Aorta (tissue), 5 donors: ENCODE results near the gene UGT1A4. TPM values are rescaled to one million over a fixed set of nuclear protein-coding genes. Genes with fewer than 3 reads are reported as not detected.
"Not testable (repeated sequence)": the region's sequence is repeated elsewhere in the genome, so short reads cannot be mapped to it uniquely, and the experiment has no call there.

Experiments used
- ATAC-seq: fragments of 200-7000 bp; cut with Tn5 transposase; one replicate; pipeline ENCODE4 v1.9.1; 2022; ENCODE audit warnings: moderate library complexity; ENCODE audit not compliant: low FRiP score
- DNase-seq, 2 donors: peaks; one replicate each; pipeline ENCODE4 v3.0.0-alpha.2; 2020
- H3K27ac ChIP-seq, 2 donors: one replicate each; pipeline ENCODE4 v1.5.1; 2013; ENCODE audit warnings: low read length in 2 of 2, mild to moderate bottlenecking in 2 of 2, moderate library complexity in 2 of 2, control low read depth in 1 of 2, inconsistent platforms in 1 of 2, low read depth in 1 of 2
- H3K27me3 ChIP-seq, 2 donors: one replicate each; pipeline ENCODE4 v1.6.1; 2013; ENCODE audit warnings: control low read depth in 1 of 2, low read length in 1 of 2, mild to moderate bottlenecking in 1 of 2, moderate library complexity in 1 of 2; ENCODE audit not compliant: insufficient read depth in 2 of 2, control insufficient read depth in 1 of 2
- H3K36me3 ChIP-seq, 2 donors: one replicate each; pipeline ENCODE4 v1.6.1; 2013; ENCODE audit warnings: control low read depth in 1 of 2, low read length in 1 of 2, mild to moderate bottlenecking in 1 of 2; ENCODE audit not compliant: insufficient read depth in 2 of 2, control insufficient read depth in 1 of 2
- H3K4me1 ChIP-seq, 2 donors: one replicate each; pipeline ENCODE4 v1.6.1; 2013; ENCODE audit warnings: low read length in 2 of 2, control low read depth in 1 of 2, mild to moderate bottlenecking in 1 of 2, moderate library complexity in 1 of 2; ENCODE audit not compliant: insufficient read depth in 2 of 2, control insufficient read depth in 1 of 2
- H3K4me3 ChIP-seq, 2 donors: one replicate each; pipeline ENCODE4 v1.5.1; 2013; ENCODE audit warnings: low read length in 2 of 2, control low read depth in 1 of 2, mild to moderate bottlenecking in 1 of 2
- H3K9me3 ChIP-seq: one replicate; pipeline ENCODE4 v1.6.1; 2013; ENCODE audit warnings: mild to moderate bottlenecking, low read length; ENCODE audit not compliant: control insufficient read depth
- WGBS, 2 donors: extraction: QIAGEN DNeasy Blood & Tissue Kit; methylation state at CpG; one replicate each; pipeline ENCODE4 v1.1.7; 2013; 5-methylcytosine and 5-hydroxymethylcytosine counted together
- intact Hi-C, 2 donors: fragments of 100-400 bp; cut with DNase I; formaldehyde crosslinking; loops; one replicate each; pipeline versions ENCODE4 v1.14.2 to v1.15.0; 2022
- polyA plus RNA-seq, 2 donors: library from polyadenylated mRNA; stranded (reverse); fragments of 200-250 nt; gene quantifications; one replicate each; pipeline ENCODE4 v1.2.3, GENCODE V29; 2013
- total RNA-seq, 2 donors: library from RNA; stranded (reverse); fragmentation: NEBNext Ultra II Directional; extraction: Animal tissue kit (Norgen Biotek cat#: 25700); gene quantifications; one replicate each; pipeline ENCODE4 v1.2.1, GENCODE V29; 2021
- donor health status: healthy with polysubstance abuse.
- donor health status: Bipolar disorder and iron deficiency.
- donor health status: DM: no; HTN: no; CAD: no.
- donor health status: DM: no; HTN: no; CAD: no.
- donor health status: DM: yes; HTN: yes; CAD: no.

UGT1A4 gene
- total and polyA plus RNA-seq, 4 donors, result not detected

DNA sequence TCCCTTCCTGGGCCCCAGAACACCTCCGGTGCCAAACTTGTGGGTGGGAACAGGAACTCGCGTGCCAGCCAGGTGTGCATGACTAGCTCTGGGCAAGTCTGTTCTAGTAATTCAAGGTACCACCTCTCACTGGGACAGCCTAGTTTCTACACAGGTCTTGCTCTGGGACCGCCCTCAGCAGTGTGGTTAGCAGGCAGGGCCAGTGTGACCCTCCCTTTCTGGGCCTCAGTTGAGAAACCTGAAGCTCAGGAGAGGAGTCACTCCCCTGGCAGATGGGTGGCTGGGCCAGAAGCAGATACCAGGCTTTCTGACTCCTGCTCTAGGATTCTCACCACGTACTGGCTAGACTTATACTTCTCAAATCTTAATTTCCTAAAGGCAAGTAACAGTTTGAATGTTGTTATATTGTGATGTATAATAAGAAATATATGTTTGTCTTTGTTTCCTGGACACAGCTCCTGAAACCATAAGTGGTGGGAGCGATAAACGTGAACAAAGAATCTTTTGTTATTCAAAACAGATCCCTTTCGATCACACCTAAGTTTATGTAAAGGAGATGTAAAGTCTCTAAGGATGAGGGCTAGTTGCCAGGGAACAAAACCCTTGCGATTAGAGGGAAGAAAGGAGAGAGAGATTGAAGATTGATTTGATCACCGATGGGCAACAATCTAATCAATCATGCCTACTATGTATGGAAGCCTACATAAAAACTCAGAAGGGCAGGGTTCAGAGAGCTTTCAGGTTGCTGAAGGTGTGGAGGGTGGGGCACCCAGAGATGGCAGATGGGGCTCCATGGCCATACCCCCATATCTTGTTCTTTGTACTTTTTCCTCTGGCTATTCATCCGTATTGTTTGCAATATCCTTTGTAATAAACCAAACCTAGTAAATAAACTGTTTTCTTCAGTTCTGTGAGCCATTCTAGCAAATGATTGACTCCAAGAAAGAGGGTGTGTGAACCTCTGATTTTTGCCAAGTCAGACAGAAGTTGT, 26.8 kb upstream of the UGT1A4 start:
- Histone ChIP-seq H3K36me3 (no peaks in the 10 kb centered on the region), H3K9me3 (no peaks in the 10 kb centered on the region), H3K4me3 (no peak overlapping the region), H3K27me3 (no peaks in the 10 kb centered on the region), H3K27ac (no peak overlapping the region), H3K4me1 (no peaks in the 10 kb centered on the region)
- no peak for ATAC-seq
- intact Hi-C loops, result no loop called here
- DNase-seq, result no peak
- WGBS, 2 donors, result 86% methylated on average over 11 of the region's 11 CpGs

DNA sequence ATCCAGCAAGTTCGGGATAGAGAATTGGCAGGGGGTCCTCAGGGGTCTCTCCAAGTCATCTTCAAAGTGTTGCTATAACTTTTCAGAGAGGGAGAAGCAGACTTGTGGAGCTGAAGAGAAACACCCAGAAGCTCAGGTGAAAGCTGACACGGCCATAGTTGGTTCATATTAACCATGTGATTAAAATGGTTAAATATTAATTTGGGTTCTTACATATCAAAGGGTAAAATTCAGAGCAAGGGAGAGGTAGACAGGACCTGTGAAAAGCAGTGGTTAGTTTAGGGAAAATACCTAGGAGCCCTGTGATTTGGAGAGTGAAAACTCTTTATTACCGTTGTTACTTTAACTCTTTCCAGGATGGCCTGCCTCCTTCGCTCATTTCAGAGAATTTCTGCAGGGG, 25.9 kb upstream of the UGT1A4 start, which contains the start of gene UGT1A6:
UGT1A6 (plus strand) TSS at position 243 of the 400 bp plus-strand sequence; CDS start at position 358, 115 bp downstream.
- intact Hi-C loops, result no loop called here
- 89 to 92% methylated on average over 4 of the region's 4 CpGs for WGBS, 2 donors
- Histone ChIP-seq H3K4me1 (no peaks in the 10 kb centered on the region), H3K4me3 (no peak within 1 kb of the TSS), H3K36me3 (no peaks in the 10 kb centered on the region), H3K9me3 (no peaks in the 10 kb centered on the region), H3K27me3 (no peaks in the 10 kb centered on the region), H3K27ac (no peak within 1 kb of the TSS)
- ATAC-seq (no peak), DNase-seq (no peak)

DNA sequence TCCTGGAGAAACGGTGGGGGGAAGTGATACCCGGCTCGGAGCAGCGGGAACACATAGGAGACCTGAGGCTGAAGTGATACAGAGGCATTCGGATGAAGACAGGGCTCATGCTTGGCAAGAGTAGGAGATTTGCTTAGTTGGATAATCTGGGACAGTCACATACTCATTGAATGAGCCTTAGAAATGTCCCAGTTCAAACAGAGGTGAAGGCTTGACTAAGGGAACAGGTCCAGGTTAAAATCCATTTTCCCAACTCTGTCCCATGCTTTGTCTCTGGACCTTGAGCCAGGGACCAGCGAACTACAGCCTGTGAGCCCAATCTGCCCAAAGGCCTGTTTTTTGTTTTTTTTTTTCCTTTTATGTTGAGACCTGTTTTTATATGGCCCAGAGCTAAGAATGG, 24.6 kb upstream of the UGT1A4 start:
- intact Hi-C loops, result no loop called here
- Histone ChIP-seq H3K4me1 (no peaks in the 10 kb centered on the region), H3K27ac (no peak overlapping the region), H3K9me3 (no peaks in the 10 kb centered on the region), H3K27me3 (no peaks in the 10 kb centered on the region), H3K4me3 (no peak overlapping the region), H3K36me3 (no peaks in the 10 kb centered on the region)
- WGBS, 2 donors, result 70 to 78% methylated on average over 6 of the region's 6 CpGs
- DNase-seq (no peak), ATAC-seq (no peak)

DNA sequence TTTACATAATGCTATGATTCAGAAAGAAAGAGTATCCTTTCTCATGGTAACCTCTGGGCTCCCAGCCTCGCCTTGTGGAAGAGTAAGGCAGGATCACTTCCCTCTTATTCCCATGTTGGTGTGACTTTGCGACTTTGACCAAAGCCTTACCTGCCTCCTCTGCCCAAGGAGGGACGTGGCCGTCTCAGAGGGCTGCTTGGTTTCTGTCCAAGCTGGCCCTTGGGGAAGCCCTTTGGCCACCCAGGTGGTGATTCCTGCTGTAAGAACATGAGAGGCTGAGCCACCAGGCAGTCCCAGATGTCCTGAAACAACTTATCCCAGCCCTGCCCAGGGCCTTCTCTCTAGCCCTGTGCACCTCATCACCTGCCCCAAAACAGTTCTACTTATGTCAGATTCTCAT, 19.8 kb upstream of the UGT1A4 start:
- Histone ChIP-seq H3K4me3 (no peak overlapping the region), H3K27ac (no peak overlapping the region), H3K36me3 (no peaks in the 10 kb centered on the region), H3K4me1 (no peaks in the 10 kb centered on the region), H3K9me3 (peaks cover 1% of the 10 kb centered on the region), H3K27me3 (no peaks in the 10 kb centered on the region)
- 81% methylated on average over 4 of the region's 4 CpGs for WGBS, 2 donors
- ATAC-seq (no peak), DNase-seq (no peak)
- intact Hi-C loops, result no loop called here

DNA sequence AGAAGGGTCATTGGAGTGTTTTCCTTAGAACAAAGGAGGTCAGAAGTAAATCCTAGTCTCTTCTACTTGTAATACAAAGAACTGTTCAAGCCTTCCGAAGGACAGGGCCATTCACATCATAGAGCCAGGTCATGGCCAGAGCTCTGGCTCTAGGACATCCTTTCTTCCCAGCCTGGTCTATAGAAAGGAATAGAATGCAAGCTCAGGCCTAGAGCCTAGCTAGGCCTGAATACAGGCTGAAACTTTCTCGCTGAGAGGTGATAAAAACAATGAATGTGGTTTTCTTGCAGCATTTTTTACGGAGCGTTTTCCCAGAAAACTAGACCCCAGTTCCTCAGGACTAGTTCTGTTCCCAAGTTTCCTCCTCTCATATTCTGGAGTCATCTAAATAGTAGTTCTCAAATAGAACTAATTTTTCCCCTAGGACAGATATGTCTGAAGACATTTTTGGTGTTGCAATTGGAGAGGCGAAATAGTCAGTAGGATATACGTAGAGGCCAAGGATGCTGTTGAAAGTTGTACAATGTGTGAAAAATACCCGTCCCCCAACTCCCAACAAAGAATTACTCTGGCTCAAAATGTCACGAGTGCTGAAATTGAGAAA, 19.0 kb upstream of the UGT1A4 start:
- peaks cover 1% of the 10 kb centered on the region for H3K9me3 ChIP-seq
- no peak overlapping the region for H3K4me3 ChIP-seq
- 92% methylated on average over 8 of the region's 8 CpGs for WGBS, 2 donors
- intact Hi-C loops, result loop anchor here in 1 of 2 donors (10.0 kb wide), 1 partner anchor 215 kb away; no protein-coding TSS in a partner anchor
- no peaks in the 10 kb centered on the region for H3K4me1 ChIP-seq
- no peak overlapping the region for H3K27ac ChIP-seq
- no peaks in the 10 kb centered on the region for H3K36me3 ChIP-seq
- DNase-seq (no peak), ATAC-seq (peak; percentile 59)
- no peaks in the 10 kb centered on the region for H3K27me3 ChIP-seq

DNA sequence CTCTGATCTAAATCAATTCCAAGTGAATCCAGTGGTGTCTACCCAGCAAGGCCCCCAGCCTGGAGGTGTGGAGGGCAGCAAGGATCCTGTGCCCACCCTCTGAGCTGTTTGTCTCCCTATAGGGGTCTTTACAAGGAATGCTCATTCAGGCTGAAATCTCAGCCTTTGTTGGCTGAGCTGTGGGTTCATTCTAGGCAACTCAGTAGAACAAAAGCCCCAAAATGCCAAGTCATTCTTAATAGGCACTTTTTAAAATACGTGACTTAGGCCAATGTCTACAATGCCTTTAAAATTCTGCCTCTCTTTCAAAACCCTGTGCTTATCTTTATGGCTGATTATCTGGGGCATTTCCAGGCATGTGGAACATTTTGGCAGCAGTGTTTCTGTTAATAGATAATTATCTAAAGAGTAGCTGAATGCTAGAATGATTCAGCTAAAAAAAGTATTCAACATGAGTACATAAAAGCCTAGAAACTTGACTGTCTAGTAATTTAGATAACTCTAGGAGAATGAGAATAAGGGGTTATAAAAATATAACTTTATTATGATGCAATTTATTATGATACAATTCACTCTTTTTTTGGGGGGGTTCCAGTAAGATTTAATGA, 18.4 kb upstream of the UGT1A4 start:
- no peak for DNase-seq
- WGBS, 2 donors, result 0 to 3% methylated on average over 1 of the region's 1 CpG
- no peaks in the 10 kb centered on the region for H3K36me3 ChIP-seq
- ATAC-seq, result peak; percentile 38
- H3K4me1 ChIP-seq, result no peaks in the 10 kb centered on the region
- peaks cover 1% of the 10 kb centered on the region for H3K9me3 ChIP-seq
- intact Hi-C loops, result loop anchor here in 1 of 2 donors (10.0 kb wide), 1 partner anchor 215 kb away; no protein-coding TSS in a partner anchor
- no peak overlapping the region for H3K27ac ChIP-seq
- no peak overlapping the region for H3K4me3 ChIP-seq
- no peaks in the 10 kb centered on the region for H3K27me3 ChIP-seq

DNA sequence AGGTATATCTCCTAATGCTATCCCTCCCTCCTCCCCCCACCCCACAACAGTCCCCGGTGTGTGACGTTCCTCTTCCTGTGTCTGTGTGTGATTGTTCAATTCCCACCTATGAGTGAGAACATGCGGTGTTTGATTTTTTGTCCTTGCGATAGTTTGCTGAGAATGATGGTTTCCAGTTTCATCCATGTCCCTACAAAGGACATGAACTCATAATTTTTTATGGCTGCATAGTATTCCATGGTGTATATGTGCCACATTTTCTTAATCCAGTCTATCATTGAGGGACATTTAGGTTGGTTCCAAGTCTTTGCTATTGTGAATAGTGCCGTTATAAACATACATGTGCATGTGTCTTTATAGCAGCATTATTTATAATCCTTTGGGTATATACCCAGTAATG, 17.7 kb upstream of the UGT1A4 start:
- WGBS, 2 donors, result 91 to 95% methylated on average over 5 of the region's 5 CpGs
- H3K9me3 ChIP-seq, H3K27ac ChIP-seq, DNase-seq, H3K4me3 ChIP-seq, H3K4me1 ChIP-seq, ATAC-seq, H3K27me3 ChIP-seq, H3K36me3 ChIP-seq: not testable (repeated sequence)
- intact Hi-C loops, result loop anchor here in 1 of 2 donors (10.0 kb wide), 1 partner anchor 216 kb away; no protein-coding TSS in a partner anchor

DNA sequence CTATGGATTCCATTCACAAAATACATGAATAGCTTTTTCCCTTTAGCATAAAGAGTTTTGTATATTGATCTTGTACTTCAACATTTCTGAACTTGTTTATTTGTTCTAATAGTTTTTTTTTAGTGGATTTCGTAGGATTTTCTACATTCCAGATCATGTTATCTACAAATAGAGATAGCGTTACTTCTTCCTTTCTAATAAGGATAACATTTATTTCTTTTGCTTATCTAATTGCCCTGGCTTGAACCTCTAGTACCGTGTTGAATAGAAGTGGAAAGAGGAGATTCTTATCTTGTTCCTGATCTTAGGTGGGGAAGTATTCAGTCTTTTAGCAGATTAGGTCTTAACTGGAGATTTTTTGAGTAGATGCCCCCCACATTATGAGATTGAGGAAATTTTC, 16.3 kb upstream of the UGT1A4 start:
- ATAC-seq (no peak), DNase-seq (no peak)
- no peak overlapping the region for H3K27ac ChIP-seq
- WGBS, 2 donors, result 47 to 49% methylated on average over 3 of the region's 3 CpGs
- no peaks in the 10 kb centered on the region for H3K27me3 ChIP-seq
- H3K4me1 ChIP-seq, result no peaks in the 10 kb centered on the region
- intact Hi-C loops, result loop anchor here in 1 of 2 donors (10.0 kb wide), 1 partner anchor 217 kb away; no protein-coding TSS in a partner anchor
- peaks cover 1% of the 10 kb centered on the region for H3K9me3 ChIP-seq
- H3K4me3 ChIP-seq, result no peak overlapping the region
- no peaks in the 10 kb centered on the region for H3K36me3 ChIP-seq
